Trophoblast cell (in vitro differentiated cells and primary cell): ENCODE results near the gene CACNA2D1.

Experiments
- DNase-seq, 2 donors: peaks; one replicate each; pipeline ENCODE4 v3.0.0-alpha.2; 2016
- H2AFZ ChIP-seq: 2 replicates; pipeline ENCODE4 v1.6.1; 2013; ENCODE audit warnings: low read length, moderate library complexity, mild to moderate bottlenecking; ENCODE audit not compliant: insufficient read depth, poor library complexity
- H2AK5ac ChIP-seq: 2 replicates; pipeline ENCODE4 v1.6.1; 2013; ENCODE audit warnings: mild to moderate bottlenecking, low read length
- H2BK120ac ChIP-seq: 2 replicates; pipeline ENCODE4 v1.6.1; 2013; ENCODE audit warnings: low read length, mild to moderate bottlenecking, moderate library complexity; ENCODE audit not compliant: insufficient read depth, poor library complexity
- H2BK12ac ChIP-seq: 2 replicates; pipeline ENCODE4 v1.6.1; 2013; ENCODE audit warnings: mild to moderate bottlenecking, low read length, moderate library complexity
- H2BK5ac ChIP-seq: 2 replicates; pipeline ENCODE4 v1.6.1; 2013; ENCODE audit warnings: low read length, low read depth, moderate library complexity, mild to moderate bottlenecking; ENCODE audit not compliant: poor library complexity
- H3K14ac ChIP-seq: 2 replicates; pipeline ENCODE4 v1.6.1; 2013; ENCODE audit warnings: mild to moderate bottlenecking, low read length
- H3K18ac ChIP-seq: 2 replicates; pipeline ENCODE4 v1.6.1; 2013; ENCODE audit warnings: mild to moderate bottlenecking, low read length
- H3K23ac ChIP-seq: 2 replicates; pipeline ENCODE4 v1.6.1; 2013; ENCODE audit warnings: low read length
- H3K27ac ChIP-seq: 2 replicates; pipeline ENCODE4 v1.5.1; 2013; ENCODE audit warnings: low read depth, mild to moderate bottlenecking, inconsistent platforms, low read length, moderate library complexity
- H3K27me3 ChIP-seq: 2 replicates; pipeline ENCODE4 v1.6.1; 2013; ENCODE audit warnings: inconsistent platforms, mild to moderate bottlenecking, low read length, moderate library complexity; ENCODE audit not compliant: insufficient read depth
- H3K36me3 ChIP-seq, 2 experiments: 1 replicate in 1 of 2; 2 replicates in 1 of 2; pipeline ENCODE4 v1.6.1; 2013; ENCODE audit warnings: low read length in 2 of 2, mild to moderate bottlenecking in 2 of 2, moderate library complexity in 1 of 2; ENCODE audit not compliant: insufficient read depth in 2 of 2, control insufficient read depth in 1 of 2
- H3K4ac ChIP-seq: 2 replicates; pipeline ENCODE4 v1.6.1; 2013; ENCODE audit warnings: low read depth, mild to moderate bottlenecking, low read length, moderate library complexity
- H3K4me1 ChIP-seq, 2 experiments: 1 replicate in 1 of 2; 2 replicates in 1 of 2; pipeline ENCODE4 v1.6.1; 2013; ENCODE audit warnings: low read length in 2 of 2, mild to moderate bottlenecking in 2 of 2, moderate library complexity in 1 of 2; ENCODE audit not compliant: insufficient read depth in 2 of 2, control insufficient read depth in 1 of 2
- H3K4me2 ChIP-seq: 2 replicates; pipeline ENCODE4 v1.6.1; 2013; ENCODE audit warnings: inconsistent platforms, mild to moderate bottlenecking, low read length, moderate library complexity
- H3K4me3 ChIP-seq: 2 replicates; pipeline ENCODE4 v1.5.1; 2013; ENCODE audit warnings: mild to moderate bottlenecking, low read depth, low read length, inconsistent platforms
- H3K79me1 ChIP-seq: one replicate; pipeline ENCODE4 v1.6.1; 2013; ENCODE audit warnings: low read length
- H3K79me2 ChIP-seq: 2 replicates; pipeline ENCODE4 v1.6.1; 2013; ENCODE audit warnings: low read length, mild to moderate bottlenecking; ENCODE audit not compliant: control insufficient read depth, insufficient read depth, poor library complexity
- H3K9ac ChIP-seq: 2 replicates; pipeline ENCODE4 v1.6.1; 2013; ENCODE audit warnings: mild to moderate bottlenecking, low read length
- H3K9me3 ChIP-seq: 2 replicates; pipeline ENCODE4 v1.6.1; 2013; ENCODE audit warnings: low read depth, mild to moderate bottlenecking, control low read depth, inconsistent platforms, low read length; ENCODE audit not compliant: insufficient read depth
- H4K12ac ChIP-seq: 2 replicates; pipeline ENCODE4 v1.6.1; 2013; ENCODE audit warnings: low read depth, mild to moderate bottlenecking, low read length, moderate library complexity
- H4K8ac ChIP-seq: 2 replicates; pipeline ENCODE4 v1.6.1; 2013; ENCODE audit warnings: low read depth, mild to moderate bottlenecking, low read length, moderate library complexity
- H4K91ac ChIP-seq: one replicate; pipeline ENCODE4 v1.6.1; 2013; ENCODE audit warnings: low read depth, mild to moderate bottlenecking, low read length, moderate library complexity
- WGBS: extraction: QIAGEN DNeasy Blood & Tissue Kit; methylation state at CpG from one replicate; pipeline ENCODE4 v1.1.7; 2013; ENCODE audit warnings: missing lambda C conversion rate; ENCODE audit not compliant: insufficient read length, insufficient coverage; ENCODE audit errors: extremely low coverage; 5-methylcytosine and 5-hydroxymethylcytosine counted together

The CACNA2D1 gene

DNA sequence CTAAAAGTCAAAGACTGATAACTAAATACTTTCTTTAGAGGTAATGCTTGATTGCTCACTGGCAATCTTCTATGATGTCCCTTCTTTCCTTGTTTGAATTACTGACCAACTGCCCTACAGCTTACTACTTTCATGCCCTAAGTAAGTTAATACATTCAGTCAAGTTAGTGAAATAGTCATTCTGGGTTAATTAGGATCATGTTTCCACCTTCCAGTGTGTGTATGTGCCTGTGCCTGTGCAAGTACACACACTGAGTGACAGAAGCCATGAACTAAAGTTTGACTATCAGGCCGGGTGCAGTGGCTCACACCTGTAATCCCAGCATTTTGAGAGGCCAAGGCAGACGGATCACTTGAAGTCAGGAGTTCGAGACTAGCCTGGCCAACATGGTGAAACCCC lies 187.9 kb downstream of the CACNA2D1 start:
- Histone ChIP-seq H3K27me3 (no peaks in the 10 kb centered on the region), H3K4me2 (no peak overlapping the region), H3K36me3 (no peaks in the 10 kb centered on the region), H3K27ac (no peak overlapping the region), H4K8ac (no peak overlapping the region), H3K4me1 (no peaks in the 10 kb centered on the region), H3K79me1 (no peaks in the 10 kb centered on the region), H3K9ac (no peak overlapping the region), H3K14ac (no peak overlapping the region), H3K4me3 (no peak overlapping the region), H2AFZ (no peak overlapping the region), H3K23ac (no peak overlapping the region), H4K91ac (no peak overlapping the region), H3K79me2 (no peaks in the 10 kb centered on the region), H4K12ac (no peak overlapping the region), H2AK5ac (no peak overlapping the region), H2BK12ac (no peak overlapping the region), H3K4ac (no peak overlapping the region), H2BK120ac (no peak overlapping the region), H3K9me3 (no peaks in the 10 kb centered on the region), H2BK5ac (no peak overlapping the region), H3K18ac (no peak overlapping the region)
- DNase-seq = no peak
- no CpG with 5 or more reads among the region's 3 CpGs for WGBS

DNA sequence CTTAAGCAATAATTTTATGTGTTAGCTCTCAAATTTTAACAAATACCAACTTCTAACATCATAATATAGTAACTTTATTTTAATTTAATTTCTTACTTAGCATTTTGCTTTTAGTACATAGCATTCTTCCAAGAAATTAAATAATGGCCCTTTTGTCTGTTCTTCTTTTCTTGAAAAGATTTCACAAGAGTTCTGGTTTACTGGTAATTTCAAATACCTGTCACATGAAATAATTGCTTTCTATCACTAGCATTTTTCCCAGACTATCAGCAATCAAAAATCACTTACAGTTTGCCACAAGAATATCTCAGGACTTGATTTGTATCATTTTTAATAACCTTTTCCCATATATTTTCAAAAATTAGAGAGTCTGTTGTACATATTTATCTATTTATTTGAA lies 193.0 kb downstream of the CACNA2D1 start:
- Histone ChIP-seq H2AK5ac (no peak overlapping the region), H3K14ac (no peak overlapping the region), H3K4me3 (no peak overlapping the region), H3K36me3 (no peaks in the 10 kb centered on the region), H2AFZ (no peak overlapping the region), H4K91ac (no peak overlapping the region), H4K12ac (no peak overlapping the region), H2BK120ac (no peak overlapping the region), H4K8ac (no peak overlapping the region), H3K4me1 (no peaks in the 10 kb centered on the region), H3K27me3 (no peaks in the 10 kb centered on the region), H3K9ac (no peak overlapping the region), H3K4me2 (no peak overlapping the region), H2BK12ac (no peak overlapping the region), H3K4ac (no peak overlapping the region), H3K27ac (no peak overlapping the region), H3K79me1 (no peaks in the 10 kb centered on the region), H3K23ac (no peak overlapping the region), H3K79me2 (no peaks in the 10 kb centered on the region), H3K9me3 (no peaks in the 10 kb centered on the region), H3K18ac (no peak overlapping the region), H2BK5ac (no peak overlapping the region)
- DNase-seq = peak in 1 of 2 donors; percentile 27

DNA sequence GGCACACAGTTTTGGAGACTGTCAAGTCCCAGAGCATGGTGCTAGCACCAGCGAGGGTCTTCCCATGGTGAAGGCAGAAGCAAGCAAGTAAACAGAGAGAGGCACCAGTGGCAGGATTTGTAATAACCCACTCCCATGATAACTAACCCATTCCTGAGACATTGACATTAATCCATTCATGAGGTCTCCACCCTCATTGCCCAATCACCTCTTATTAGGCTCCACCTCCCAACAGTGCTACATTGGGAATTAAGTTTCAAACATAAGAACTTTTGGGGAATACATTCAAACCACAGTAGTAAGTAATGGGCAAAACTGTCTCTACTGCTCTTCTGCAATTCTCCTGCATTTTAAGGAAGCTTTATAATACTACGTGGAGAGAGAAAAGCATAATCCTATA lies 193.6 kb downstream of the CACNA2D1 start:
- H3K27ac ChIP-seq = no peak overlapping the region
- H3K4ac ChIP-seq = no peak overlapping the region
- no peaks in the 10 kb centered on the region for H3K36me3 ChIP-seq
- no peak overlapping the region for H2BK5ac ChIP-seq
- H3K4me2 ChIP-seq = no peak overlapping the region
- no peaks in the 10 kb centered on the region for H3K79me1 ChIP-seq
- no peak overlapping the region for H4K8ac ChIP-seq
- no peak overlapping the region for H3K14ac ChIP-seq
- no peak for DNase-seq
- H3K9me3 ChIP-seq = no peaks in the 10 kb centered on the region
- no peak overlapping the region for H3K23ac ChIP-seq
- no peak overlapping the region for H3K18ac ChIP-seq
- no peak overlapping the region for H3K4me3 ChIP-seq
- no peak overlapping the region for H3K9ac ChIP-seq
- H3K4me1 ChIP-seq = no peaks in the 10 kb centered on the region
- H3K27me3 ChIP-seq = no peaks in the 10 kb centered on the region
- no peaks in the 10 kb centered on the region for H3K79me2 ChIP-seq
- H4K91ac ChIP-seq = no peak overlapping the region
- H4K12ac ChIP-seq = no peak overlapping the region
- no peak overlapping the region for H2AK5ac ChIP-seq
- WGBS = no CpG with 5 or more reads among the region's 2 CpGs
- no peak overlapping the region for H2AFZ ChIP-seq
- H2BK120ac ChIP-seq = no peak overlapping the region
- H2BK12ac ChIP-seq = no peak overlapping the region

DNA sequence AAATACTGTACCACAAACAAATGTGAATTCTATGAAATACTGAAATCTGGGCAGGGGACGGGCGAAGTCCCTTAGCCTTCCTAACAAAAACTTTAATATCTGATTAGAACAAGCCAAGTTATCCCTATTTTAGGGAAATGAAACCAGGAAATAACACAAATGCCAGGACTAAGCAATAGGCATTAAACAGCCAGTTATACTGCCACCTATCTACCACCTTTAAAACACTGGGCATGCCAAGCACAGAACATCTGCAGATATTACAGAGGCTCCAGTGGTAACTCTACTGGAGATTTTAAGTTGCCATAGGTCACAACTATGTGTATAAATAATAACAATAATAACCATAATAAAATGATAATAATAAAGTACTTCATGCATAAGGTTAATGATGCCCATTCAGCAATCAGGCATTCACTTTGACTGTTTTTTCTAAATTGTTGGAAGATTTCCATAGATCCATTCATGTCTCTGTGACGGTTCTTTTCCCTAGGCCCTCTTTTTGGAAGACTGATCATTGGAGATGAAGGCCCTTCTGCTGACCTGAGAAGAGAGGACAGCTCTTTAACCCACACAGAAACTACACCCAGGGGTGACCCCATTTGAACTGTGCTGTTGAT lies 195.7 kb downstream of the CACNA2D1 start:
- no peaks in the 10 kb centered on the region for H3K79me2 ChIP-seq

More for the DNA sequence above, 195.7 kb downstream of the CACNA2D1 start:
- H3K36me3 ChIP-seq = no peaks in the 10 kb centered on the region
- no peak overlapping the region for H4K91ac ChIP-seq
- H4K8ac ChIP-seq = no peak overlapping the region
- H3K4me2 ChIP-seq = no peak overlapping the region
- H2AFZ ChIP-seq = no peak overlapping the region
- H3K79me1 ChIP-seq = no peaks in the 10 kb centered on the region
- no peaks in the 10 kb centered on the region for H3K27me3 ChIP-seq
- no peak overlapping the region for H2BK5ac ChIP-seq
- H3K14ac ChIP-seq = no peak overlapping the region
- no peaks in the 10 kb centered on the region for H3K4me1 ChIP-seq
- H3K18ac ChIP-seq = no peak overlapping the region
- no CpG with 5 or more reads among the region's 3 CpGs for WGBS
- H2AK5ac ChIP-seq = no peak overlapping the region
- H4K12ac ChIP-seq = no peak overlapping the region
- no peak for DNase-seq
- H3K23ac ChIP-seq = no peak overlapping the region
- no peak overlapping the region for H3K9ac ChIP-seq
- no peak overlapping the region for H2BK120ac ChIP-seq
- no peak overlapping the region for H3K4ac ChIP-seq
- H2BK12ac ChIP-seq = no peak overlapping the region
- H3K4me3 ChIP-seq = no peak overlapping the region
- H3K9me3 ChIP-seq = no peaks in the 10 kb centered on the region
- H3K27ac ChIP-seq = no peak overlapping the region
